NCI-H2107 treated with DMSO at 0.1 percent for 48 hours (cell line): Measurements from ENCODE around the gene AASDH.

Source experiments
- DNase-seq: peaks from one replicate; lab custom pipeline; 2025; ENCODE audit not compliant: unreplicated experiment; lab: John Stamatoyannopoulos, UW

AASDH gene, protein sequence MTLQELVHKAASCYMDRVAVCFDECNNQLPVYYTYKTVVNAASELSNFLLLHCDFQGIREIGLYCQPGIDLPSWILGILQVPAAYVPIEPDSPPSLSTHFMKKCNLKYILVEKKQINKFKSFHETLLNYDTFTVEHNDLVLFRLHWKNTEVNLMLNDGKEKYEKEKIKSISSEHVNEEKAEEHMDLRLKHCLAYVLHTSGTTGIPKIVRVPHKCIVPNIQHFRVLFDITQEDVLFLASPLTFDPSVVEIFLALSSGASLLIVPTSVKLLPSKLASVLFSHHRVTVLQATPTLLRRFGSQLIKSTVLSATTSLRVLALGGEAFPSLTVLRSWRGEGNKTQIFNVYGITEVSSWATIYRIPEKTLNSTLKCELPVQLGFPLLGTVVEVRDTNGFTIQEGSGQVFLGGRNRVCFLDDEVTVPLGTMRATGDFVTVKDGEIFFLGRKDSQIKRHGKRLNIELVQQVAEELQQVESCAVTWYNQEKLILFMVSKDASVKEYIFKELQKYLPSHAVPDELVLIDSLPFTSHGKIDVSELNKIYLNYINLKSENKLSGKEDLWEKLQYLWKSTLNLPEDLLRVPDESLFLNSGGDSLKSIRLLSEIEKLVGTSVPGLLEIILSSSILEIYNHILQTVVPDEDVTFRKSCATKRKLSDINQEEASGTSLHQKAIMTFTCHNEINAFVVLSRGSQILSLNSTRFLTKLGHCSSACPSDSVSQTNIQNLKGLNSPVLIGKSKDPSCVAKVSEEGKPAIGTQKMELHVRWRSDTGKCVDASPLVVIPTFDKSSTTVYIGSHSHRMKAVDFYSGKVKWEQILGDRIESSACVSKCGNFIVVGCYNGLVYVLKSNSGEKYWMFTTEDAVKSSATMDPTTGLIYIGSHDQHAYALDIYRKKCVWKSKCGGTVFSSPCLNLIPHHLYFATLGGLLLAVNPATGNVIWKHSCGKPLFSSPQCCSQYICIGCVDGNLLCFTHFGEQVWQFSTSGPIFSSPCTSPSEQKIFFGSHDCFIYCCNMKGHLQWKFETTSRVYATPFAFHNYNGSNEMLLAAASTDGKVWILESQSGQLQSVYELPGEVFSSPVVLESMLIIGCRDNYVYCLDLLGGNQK

DNA sequence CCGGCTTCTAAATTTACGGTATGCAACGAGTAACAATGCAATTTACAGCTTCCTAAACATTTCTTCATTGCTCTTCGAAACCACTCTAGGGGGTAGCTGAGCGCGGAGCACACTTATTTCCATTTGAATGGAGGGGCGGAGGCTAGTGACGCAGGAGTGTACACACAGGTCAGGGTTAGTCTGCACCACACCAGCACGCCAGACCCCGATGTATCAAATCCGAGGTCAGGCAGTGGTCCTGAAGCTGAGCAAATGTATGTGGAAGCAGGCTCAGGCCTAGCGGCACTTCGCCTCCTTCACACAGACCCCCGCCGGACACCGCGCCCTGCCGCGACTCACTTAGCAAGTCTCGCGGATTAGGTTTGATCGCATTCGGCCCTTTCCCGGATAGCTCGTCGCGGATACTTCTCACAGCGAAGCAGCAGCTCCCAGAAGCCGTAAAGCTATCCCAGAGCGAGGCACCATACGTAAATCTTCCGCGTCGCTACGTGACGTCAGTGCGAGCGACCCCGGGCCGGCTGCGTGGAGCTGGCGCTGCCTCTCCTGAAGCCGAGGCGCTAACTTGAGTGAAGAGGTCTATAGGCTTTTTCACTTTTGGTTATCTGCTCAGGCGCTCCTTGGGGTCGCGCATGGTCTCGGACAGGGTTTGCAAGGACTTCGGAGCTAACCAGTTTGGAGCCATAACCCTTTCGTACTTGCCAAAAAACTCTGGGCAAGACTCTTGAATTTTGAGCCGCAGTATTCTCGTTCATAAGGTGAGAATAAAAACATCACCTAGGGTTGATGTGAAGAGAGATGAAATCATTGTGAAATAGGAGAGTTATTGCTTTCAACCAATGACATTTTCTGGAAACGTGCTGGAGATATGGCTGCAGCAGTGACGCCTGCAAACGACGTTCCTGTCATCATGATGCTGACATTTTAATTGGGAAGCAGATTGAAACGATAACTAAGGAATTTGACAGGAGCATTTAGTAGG lies at the start of gene AASDH:
Gene AASDH, minus strand, starts transcription at position 469 of the 979 bp plus-strand sequence. CDS start 3,192 bp downstream, outside the sequence.
- DNase-seq = peak; percentile 55

DNA sequence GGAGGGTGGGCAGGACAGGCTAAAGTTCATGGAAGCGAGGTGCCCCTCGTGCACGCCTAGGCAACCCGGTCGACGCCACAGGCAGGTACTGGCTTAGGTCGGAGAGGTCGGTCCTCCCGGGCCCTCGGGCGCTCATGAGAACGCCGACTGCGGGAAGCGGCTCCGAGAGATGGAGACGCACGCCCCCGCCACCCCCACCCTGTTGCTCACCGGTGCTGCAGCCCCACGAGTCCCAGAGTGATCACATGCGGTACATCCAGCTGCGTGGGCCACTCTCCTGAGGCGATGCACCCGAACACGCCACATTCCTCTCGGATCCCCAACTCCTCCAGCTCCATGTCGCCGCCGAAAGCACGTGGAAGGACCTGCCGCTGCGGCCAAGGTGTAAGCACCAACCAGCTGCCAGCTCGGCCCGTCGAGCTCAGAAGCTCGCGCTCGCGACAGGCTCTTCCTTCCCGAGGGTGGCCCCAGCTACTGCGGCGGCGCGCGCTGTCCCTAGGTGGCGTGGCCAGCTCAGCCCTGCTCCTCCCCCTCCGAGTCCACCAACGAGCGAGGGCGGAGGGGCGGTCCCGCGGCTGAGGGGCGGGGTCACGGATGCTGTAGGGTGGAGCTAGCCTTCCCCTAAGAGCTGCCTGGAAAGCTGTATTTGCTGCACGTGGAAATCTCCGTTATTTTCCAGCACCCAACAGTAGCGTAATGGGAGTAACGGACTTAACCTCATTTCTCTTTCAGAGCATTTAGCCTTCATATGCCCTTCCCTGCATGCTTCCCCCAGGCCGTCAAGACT lies 48.0 kb upstream of the AASDH start, which contains the start of gene PPAT:
Gene PPAT, minus strand, starts transcription at position 476 of the 787 bp plus-strand sequence. Its CDS starts 138 bp downstream, at position 338.
- peak; percentile 66 for DNase-seq

DNA sequence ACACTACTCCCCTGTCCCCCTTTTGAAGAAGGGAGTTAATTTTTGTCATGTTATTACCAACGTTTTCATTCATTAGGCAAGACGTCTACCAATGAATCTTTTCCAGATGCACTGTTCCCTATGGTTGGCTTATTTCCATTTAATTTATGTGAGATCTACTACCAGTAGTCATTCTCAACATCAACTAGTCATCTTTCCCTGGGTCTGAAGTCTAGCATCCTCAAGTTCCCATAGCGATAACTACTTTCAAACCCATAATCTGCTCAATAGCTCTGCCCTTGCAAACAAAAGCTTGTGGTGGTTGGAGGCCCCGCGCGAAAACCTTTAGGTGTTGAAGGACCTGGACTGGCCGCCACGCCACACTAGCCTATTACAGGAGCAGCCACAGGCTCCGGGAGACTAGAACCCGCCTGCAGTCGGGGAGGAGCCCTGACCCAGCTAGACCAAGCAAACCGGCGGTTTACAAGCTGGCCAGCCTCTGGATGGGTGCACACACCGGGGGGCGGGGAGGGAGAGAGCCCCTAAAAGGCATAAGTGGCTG lies 47.4 kb upstream of the AASDH start:
- peak; percentile 26 for DNase-seq

DNA sequence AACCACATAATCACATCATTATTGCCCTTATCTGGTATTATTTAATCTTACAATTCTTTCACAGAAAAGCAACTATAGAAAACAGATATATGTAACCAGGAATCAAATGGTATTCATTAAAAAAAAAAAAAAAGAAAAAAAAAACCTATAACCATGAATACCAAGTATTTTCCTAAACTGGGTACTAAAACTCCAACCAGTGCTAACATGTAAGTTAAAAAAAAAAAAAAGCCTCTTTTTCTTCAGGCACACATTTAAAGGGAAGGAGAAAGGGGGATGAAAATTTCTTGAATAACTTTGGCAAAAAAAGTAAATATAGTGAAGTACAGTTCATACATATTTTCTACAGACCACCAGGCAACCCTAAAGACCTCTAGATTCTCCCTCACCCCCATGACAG lies 46.0 kb upstream of the AASDH start:
- DNase-seq = no peak

DNA sequence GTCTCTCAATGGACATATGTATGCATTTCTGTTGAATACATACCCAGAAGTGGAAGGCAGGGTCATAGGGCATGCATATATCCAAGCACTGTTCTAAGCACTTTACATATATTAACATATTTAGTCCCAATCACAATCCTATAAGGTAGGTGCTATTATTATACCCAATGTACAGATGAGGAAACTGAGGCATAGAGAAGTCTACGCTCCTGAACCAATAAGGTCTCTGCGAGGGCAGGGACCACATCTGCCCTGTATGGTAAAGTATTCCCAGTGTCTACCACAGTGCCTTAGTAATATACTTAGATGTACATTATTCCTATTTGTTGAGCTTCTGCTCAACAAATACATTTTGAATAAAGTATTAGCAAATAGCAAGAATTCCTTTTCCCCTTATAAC lies 42.9 kb upstream of the AASDH start:
- DNase-seq = no peak

DNA sequence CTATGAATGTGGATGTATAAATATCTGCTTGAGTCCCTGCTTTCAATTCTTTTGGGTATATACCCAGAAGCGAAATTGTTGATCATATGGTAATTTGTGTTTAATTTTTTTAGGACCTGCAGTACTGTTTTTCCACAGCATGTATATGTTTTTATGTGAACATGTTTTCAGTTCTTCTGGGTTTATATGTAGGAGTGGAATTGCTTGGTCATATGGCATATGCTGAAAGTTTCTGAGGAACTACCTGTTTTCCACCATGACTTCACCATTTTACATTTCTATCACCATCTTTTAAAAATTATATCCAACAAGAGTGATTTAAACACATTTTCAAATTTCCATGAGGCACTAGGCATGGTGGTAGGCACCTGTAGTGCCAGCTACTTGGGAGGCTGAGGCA lies 39.9 kb upstream of the AASDH start:
- no peak for DNase-seq

DNA sequence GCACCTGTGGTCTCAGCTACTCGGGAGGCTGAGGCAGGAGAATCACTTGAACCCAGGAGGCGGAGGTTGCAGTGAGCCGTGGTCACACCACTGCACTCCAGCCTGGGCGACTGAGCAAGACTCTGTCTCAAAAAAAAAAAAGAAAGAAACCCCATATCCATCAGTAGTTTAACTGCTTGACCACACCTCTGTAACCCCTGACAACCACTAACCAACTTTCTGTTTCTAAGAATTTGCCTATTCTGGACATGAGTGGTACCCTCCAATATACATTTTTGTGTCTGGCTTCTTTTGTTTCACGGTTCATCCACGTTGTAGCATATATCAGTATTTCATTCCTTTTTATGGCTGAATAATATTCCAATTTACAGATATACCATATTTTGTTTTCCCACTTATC lies 39.0 kb upstream of the AASDH start:
- DNase-seq = no peak

DNA sequence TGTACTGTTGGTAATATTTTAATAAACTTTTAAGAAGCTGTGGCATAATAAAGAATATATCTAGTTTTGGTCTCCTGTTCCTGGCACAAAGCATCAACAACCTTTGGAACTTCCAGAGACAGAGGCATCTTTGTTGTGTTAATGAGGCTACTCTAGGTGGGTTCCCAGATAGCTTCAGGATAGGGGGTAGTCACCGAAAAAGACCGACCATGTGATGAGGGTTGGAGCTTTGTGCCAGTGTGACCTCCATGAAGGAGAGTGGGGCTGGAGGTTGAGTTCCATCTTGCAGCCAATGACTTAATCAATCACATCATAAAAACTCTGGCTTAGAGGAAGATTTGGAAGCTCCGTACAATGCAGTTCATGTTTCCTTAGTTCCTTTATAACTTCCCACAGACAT lies 38.2 kb upstream of the AASDH start:
- no peak for DNase-seq

DNA sequence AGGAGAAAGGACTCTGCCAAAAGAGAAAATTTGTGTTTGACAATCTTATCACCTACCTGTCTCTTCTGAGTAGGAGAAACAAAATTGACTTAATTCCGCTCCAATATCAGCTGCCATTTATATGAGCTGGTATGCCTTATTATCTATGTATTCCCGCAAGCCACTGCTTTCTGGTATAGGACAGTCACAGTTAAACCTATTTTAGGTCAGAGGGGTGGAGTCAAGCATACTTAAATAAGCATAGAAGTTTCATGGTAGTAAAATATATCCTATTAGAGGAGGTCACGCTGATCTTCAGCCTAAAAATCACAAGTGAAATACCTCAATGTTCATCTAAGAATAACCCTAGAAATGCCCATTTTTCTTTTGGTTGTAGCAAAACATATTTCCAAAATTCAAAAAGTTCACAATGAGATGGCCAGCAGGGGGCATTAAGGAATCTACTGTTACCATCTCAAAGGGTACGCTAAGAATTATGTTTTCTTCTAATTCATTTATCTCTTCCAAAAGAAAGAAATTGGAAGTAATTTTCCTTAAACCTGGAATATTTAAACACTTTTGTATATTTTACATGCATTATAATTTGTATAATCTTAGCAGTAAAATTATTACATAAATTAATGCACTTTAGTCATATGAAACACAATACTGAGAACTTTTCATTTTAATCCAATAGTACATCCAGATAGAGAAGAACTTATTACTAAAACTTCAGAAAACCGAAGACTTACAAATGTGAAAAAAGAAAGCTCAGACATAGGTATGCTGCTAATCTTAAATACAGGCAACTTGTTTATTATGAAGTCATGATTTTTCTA lies 37.6 kb upstream of the AASDH start:
- no peak for DNase-seq

DNA sequence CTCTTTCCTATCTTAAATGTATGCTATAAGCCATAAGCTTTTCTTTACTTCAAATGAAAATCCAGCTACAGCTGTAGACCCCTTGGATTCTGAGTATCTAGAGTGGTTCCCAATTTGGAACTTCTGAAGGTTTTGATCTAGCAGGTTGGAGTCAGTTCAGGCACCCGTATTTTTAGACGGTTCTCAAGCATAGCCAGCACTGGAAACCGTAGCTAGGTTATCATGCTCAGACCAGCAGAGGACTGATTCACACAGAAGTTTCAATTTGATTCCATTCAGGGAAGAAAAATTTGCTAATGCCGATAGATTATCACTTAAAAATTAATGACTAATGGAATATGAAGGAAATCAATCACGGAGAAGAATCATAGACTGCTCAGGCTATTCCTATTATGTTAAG lies 36.9 kb upstream of the AASDH start:
- DNase-seq = no peak

DNA sequence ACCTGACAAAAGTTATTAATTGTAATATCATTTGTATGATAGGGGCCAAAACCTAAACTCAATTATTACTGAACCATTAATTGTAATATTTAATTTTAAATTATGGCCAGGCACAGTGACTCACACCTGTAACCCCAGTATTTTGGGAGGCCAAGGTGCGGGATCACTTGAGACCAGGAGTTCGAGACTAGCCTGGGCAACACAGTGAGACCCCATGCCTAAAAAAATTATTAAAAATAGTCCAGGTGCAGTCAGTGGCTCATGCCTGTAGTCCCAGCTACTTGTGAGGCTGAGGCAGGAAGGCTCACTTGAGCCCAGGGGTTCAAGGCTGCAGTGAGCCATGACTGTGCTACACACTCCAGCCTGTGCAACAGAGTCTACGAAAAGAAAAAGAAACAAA lies 30.1 kb upstream of the AASDH start:
- no peak for DNase-seq

DNA sequence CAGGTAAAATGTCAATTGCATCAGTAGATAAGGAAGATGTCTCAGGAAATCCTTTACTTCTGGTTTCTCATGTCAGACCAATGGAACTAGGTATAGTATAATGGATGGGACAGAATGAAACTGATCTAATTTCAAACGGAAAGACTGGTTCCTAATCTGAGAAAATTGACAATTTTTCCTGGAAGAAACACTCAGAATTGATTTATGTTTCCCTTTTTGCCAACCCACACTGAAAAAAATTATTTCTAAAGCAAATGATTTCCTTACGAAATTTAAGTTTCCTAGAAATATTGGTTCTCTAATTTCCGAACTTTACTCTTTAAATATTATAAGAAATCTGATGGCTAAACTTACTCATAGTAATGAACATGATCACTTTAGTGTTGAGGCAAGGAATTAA lies 29.1 kb upstream of the AASDH start:
- no peak for DNase-seq

DNA sequence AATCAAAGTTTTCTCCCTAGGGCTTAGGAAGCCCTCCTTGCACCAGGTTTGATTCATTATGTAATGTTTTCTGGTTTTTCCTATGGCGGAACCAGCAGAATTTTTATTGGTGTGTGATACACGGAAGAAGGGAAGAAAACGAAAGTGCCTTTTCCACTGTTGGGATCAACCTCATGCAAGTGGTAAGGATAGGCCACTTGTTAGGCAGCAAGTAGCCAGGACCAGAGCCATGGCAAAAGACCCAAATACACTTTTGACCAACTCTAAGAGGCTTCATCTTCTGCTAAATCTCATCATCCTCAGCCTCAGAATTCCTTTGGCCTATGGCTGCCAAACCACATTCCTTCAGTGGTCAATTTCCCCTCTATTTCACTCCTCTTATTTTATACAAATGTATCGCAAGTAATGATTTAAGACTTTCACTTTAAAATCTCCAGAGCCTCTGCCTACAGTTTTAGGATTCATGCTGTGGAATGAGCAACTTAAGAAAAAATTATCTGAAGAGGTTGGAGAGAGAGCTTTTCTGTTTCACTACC lies 26.9 kb upstream of the AASDH start:
- no peak for DNase-seq

DNA sequence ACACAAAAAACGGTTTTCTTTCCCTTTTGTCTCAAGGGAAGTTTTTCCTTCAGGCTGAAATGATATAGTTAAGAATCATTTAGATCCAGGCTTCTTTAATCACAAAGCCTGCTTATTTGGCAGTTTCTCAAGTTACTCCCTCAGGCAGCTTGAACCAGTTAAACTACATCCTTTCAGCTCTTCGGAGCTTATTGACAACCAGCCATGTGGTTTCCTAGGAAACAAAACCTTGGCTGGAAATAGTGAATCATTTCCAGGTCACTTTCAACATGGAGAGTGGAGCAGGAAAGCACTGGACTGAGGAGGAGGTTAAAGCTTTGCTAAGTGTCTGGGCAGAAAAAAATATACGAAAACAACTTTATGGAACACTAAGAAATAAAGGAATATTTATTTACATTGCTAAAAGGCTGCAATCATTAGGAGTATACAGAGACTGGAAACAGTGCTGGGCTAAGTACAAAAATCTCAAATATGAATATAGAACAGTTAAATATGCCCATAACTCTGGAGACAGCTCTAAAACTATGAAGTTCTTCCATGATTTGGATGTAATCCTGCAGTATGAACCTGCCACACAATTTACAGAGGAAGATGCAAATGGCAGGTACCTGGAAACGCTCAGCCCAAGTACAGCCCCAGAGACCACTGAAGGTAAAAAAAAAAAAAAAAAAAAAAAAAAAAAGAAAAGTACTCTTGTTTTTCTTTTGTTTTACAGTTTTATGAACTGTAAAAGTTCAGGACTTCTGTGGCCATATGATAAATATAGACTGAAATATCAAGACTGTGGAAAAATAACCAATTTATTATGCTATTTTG lies 23.2 kb upstream of the AASDH start:
- peak; percentile 49 for DNase-seq

DNA sequence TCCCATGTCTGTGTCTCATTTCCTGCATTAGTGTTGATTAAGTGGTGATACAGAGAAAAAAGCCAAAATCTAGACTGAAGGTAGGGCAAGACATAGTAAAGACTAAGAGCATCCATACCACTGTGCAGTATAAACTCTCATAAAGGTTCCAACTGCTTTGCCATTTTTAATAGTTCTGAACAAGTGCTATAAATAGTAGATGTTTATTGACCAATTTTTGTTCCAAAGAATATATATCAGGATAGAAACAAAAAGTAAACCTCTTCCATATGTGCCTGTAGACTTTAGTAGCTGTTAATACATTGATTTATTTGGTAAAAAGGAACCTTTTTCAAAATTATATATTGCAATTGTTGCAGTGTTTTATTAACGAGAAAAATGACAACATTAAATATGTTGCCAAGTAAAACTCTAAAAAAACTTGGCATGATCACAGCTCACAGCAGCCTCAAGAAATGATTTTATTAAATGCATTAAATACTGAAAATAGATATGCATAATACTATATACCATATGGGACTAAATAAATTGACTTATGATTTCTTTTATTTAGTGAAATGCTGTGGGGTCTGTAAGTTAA lies 22.3 kb upstream of the AASDH start:
- DNase-seq = no peak

DNA sequence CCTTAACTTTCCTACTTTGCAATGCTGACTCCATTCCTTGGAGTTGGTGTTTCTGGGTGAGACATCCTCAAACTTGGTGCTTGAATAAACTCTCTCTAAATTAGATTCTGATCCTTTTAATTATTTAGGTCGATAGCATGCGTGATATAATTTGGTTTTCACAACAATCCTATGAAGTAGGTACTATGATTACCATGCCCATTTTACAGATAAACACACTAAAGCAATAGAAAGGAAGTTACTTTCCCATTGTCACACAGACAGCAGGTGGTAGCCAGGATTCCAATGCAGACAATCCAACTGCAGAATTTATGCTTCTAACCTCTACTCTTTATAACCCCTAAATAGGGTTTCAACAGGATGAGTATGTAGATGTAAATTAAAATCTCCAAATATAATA lies 21.7 kb upstream of the AASDH start:
- no peak for DNase-seq

DNA sequence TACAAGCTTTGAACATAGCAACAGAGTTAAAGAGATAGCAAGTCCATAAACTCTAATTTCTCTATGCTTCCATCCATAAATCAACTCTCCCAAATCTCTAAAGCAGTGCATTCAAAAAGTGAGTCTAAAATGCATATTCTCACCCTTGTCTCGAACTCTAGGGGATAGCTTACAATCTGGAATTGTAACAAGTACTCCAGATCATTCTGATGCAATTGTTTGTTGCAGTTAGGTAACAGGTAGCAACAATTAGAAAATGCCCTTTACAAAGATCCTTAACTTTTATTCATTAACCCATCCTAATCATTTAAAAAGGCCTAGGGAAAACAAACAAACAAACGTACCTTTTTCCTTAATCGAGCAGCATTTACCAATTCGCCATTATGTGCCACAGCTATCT lies 18.9 kb upstream of the AASDH start:
- DNase-seq = no peak
